Measurements from ENCODE around the gene RCOR3. TPM values are rescaled to one million over a fixed set of nuclear protein-coding genes. Genes with fewer than 3 reads are reported as not detected.
"Not testable (repeated sequence)": the region's sequence is repeated elsewhere in the genome, so short reads cannot be mapped to it uniquely, and the experiment has no call there.

The RCOR3 gene
- polyA plus RNA-seq, 1 donor = 115 TPM

- DNase-seq = peak; percentile 62
Measured at GRCh38 chr1:211259638-211260126, 516 bp downstream of the RCOR3 start.

GRCh38 chr1:211260141-211261107 lies 1.3 kb downstream of the RCOR3 start:
- peak; percentile 68 for DNase-seq

- DNase-seq = no peak
Measured at GRCh38 chr1:211261229-211261628, 2.1 kb downstream of the RCOR3 start.

GRCh38 chr1:211263022-211263421 lies 3.9 kb downstream of the RCOR3 start:
- DNase-seq = not testable (repeated sequence)

- no peak for DNase-seq
Measured at GRCh38 chr1:211267204-211267857, 8.2 kb downstream of the RCOR3 start.

GRCh38 chr1:211279340-211279739 lies 20.2 kb downstream of the RCOR3 start:
- no peak for DNase-seq

GRCh38 chr1:211280910-211281309 lies 21.7 kb downstream of the RCOR3 start:
- no peak for DNase-seq

GRCh38 chr1:211281320-211282022 lies 22.3 kb downstream of the RCOR3 start:
- no peak for DNase-seq

GRCh38 chr1:211282023-211282373 lies 22.8 kb downstream of the RCOR3 start:
- DNase-seq = no peak

GRCh38 chr1:211285196-211285595 lies 26.0 kb downstream of the RCOR3 start:
- no peak for DNase-seq

GRCh38 chr1:211287218-211287617 lies 28.1 kb downstream of the RCOR3 start:
- no peak for DNase-seq

- no peak for DNase-seq
Measured at GRCh38 chr1:211292411-211292810, 33.2 kb downstream of the RCOR3 start.

- no peak for DNase-seq
Measured at GRCh38 chr1:211296396-211296795, 37.2 kb downstream of the RCOR3 start.

GRCh38 chr1:211305044-211305443 lies 45.9 kb downstream of the RCOR3 start:
- no peak for DNase-seq

GRCh38 chr1:211309617-211310016 lies 50.5 kb downstream of the RCOR3 start:
- no peak for DNase-seq

- no peak for DNase-seq
Measured at GRCh38 chr1:211313392-211313791, 54.2 kb downstream of the RCOR3 start.

- no peak for DNase-seq
Measured at GRCh38 chr1:211318576-211319280, 59.6 kb downstream of the RCOR3 start.

GRCh38 chr1:211319892-211320291 lies 60.7 kb downstream of the RCOR3 start:
- DNase-seq = no peak

GRCh38 chr1:211320980-211321379 lies 61.8 kb downstream of the RCOR3 start:
- no peak for DNase-seq

- not testable (repeated sequence) for DNase-seq
Measured at GRCh38 chr1:211321646-211322045, 62.5 kb downstream of the RCOR3 start.

- DNase-seq = peak; percentile 61
Measured at GRCh38 chr1:211323156-211324063, 64.2 kb downstream of the RCOR3 start.

All from left kidney (tissue), 2 donors.